ENCODE results near the gene CCDC30. TPM values are rescaled to one million over a fixed set of nuclear protein-coding genes. Genes with fewer than 3 reads are reported as not detected.

CCDC30 gene
- total RNA-seq, 1 donor from 2014 or later, result 7.5 TPM

GRCh38 chr1:42674214-42674613, 211.1 kb downstream of the CCDC30 start:
- H3K27me3 Mint-ChIP-seq (ENCODE audit: low read depth), result no peaks in the 10 kb centered on the region
- no peaks in the 10 kb centered on the region for H3K9me3 Mint-ChIP-seq
- peaks cover 34% of the 10 kb centered on the region for H3K36me3 Mint-ChIP-seq
- no peak overlapping the region for H3K27ac Mint-ChIP-seq
- TF ChIP-seq CTCF (IDR thresholded peaks at IDR 0.05; ENCODE audit: unreplicated experiment), result no peak
- peaks cover 2% of the 10 kb centered on the region for H3K4me1 Mint-ChIP-seq
- no peak for DNase-seq (ENCODE audit: low spot score in 2 of 2, unreplicated experiment in 2 of 2)
- no peak overlapping the region for H3K4me3 Mint-ChIP-seq

GRCh38 chr1:42674682-42675081, 211.6 kb downstream of the CCDC30 start:
- Mint-ChIP-seq H3K27me3 (ENCODE audit: low read depth) (no peaks in the 10 kb centered on the region), H3K9me3 (no peaks in the 10 kb centered on the region), H3K36me3 (peaks cover 33% of the 10 kb centered on the region), H3K27ac (no peak overlapping the region), H3K4me1 (peaks cover 2% of the 10 kb centered on the region), H3K4me3 (no peak overlapping the region)
- no peak for TF ChIP-seq CTCF (IDR thresholded peaks at IDR 0.05; ENCODE audit: unreplicated experiment)
- DNase-seq (ENCODE audit: low spot score in 2 of 2, unreplicated experiment in 2 of 2), result no peak

GRCh38 chr1:42675467-42675866, 212.4 kb downstream of the CCDC30 start:
- peaks cover 26% of the 10 kb centered on the region for H3K36me3 Mint-ChIP-seq
- TF ChIP-seq CTCF (IDR thresholded peaks at IDR 0.05; ENCODE audit: unreplicated experiment), result no peak
- peaks cover 6% of the 10 kb centered on the region for H3K4me1 Mint-ChIP-seq
- DNase-seq (ENCODE audit: low spot score in 2 of 2, unreplicated experiment in 2 of 2), result no peak
- no peaks in the 10 kb centered on the region for H3K27me3 Mint-ChIP-seq (ENCODE audit: low read depth)
- H3K9me3 Mint-ChIP-seq, result no peaks in the 10 kb centered on the region
- no peak overlapping the region for H3K4me3 Mint-ChIP-seq
- no peak overlapping the region for H3K27ac Mint-ChIP-seq

GRCh38 chr1:42676534-42677087, 213.5 kb downstream of the CCDC30 start:
- peaks cover 22% of the 10 kb centered on the region for H3K36me3 Mint-ChIP-seq
- no peak for DNase-seq (ENCODE audit: low spot score in 2 of 2, unreplicated experiment in 2 of 2)

GRCh38 chr1:42679364-42679983, 216.4 kb downstream of the CCDC30 start:
- H3K27ac Mint-ChIP-seq, result no peak overlapping the region
- no peak overlapping the region for H3K4me3 Mint-ChIP-seq
- peaks cover 26% of the 10 kb centered on the region for H3K4me1 Mint-ChIP-seq

More at GRCh38 chr1:42676534-42677087, 213.5 kb downstream of the CCDC30 start:
- H3K27ac Mint-ChIP-seq, result no peak overlapping the region
- H3K27me3 Mint-ChIP-seq (ENCODE audit: low read depth), result no peaks in the 10 kb centered on the region
- no peaks in the 10 kb centered on the region for H3K9me3 Mint-ChIP-seq
- TF ChIP-seq CTCF (IDR thresholded peaks at IDR 0.05; ENCODE audit: unreplicated experiment), result no peak
- H3K4me3 Mint-ChIP-seq, result no peak overlapping the region
- peaks cover 14% of the 10 kb centered on the region for H3K4me1 Mint-ChIP-seq

More at GRCh38 chr1:42679364-42679983, 216.4 kb downstream of the CCDC30 start:
- Mint-ChIP-seq H3K36me3 (peaks cover 9% of the 10 kb centered on the region), H3K27me3 (ENCODE audit: low read depth) (no peaks in the 10 kb centered on the region), H3K9me3 (no peaks in the 10 kb centered on the region)
- no peak for TF ChIP-seq CTCF (IDR thresholded peaks at IDR 0.05; ENCODE audit: unreplicated experiment)
- no peak for DNase-seq (ENCODE audit: low spot score in 2 of 2, unreplicated experiment in 2 of 2)

Data from mesothelial cell of epicardium (in vitro differentiated cells).